EH (cell line): Measurements from ENCODE around the gene TIAM2.
"Not testable (repeated sequence)": the region's sequence is repeated elsewhere in the genome, so short reads cannot be mapped to it uniquely, and the experiment has no call there.

Experiments used
- DNase-seq: peaks from one replicate; pipeline ENCODE4 v3.0.0-alpha.2; 2015; ENCODE audit warnings: low read depth

TIAM2 gene

DNA sequence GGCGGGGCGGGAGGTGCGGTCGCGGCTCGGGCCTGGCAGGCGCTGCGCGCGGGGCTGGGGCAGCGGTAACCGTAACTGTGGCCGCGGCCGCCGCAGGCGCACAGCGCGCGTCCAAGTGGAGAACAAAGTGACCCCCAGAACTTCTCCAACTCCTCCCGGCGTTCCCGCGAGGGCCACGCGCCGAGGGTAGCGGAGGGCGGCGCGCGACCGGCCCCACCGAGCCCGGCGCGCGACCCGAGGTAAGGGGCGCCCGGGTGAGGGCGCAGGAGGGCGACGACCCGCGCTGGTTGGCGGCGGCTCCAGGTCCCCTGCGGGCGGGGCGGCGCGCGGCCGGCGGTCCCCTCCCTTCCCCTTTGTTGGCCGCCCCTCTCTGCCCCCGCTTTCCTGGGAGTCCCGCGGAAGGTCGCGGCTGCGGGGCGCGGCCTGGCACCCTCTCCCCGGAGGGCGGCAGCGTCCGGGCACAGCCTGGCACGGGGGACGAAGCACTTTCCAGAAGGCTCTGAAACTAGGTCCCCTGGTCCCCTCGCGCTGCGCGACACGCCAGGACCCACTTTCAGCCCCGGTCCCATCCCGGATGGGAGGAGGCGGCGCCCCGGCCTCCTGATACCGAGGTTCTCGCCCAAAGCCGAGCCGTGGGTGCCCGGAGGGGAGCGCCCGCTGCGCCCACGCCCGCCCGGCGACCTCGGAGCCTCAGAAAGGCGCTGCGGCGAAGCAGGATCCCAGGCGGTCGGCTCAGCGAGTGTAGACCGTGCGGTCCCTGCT, at the start of gene TIAM2:
TIAM2 (plus strand) TSS at position 62 of the 762 bp plus-strand sequence. CDS start 133,909 bp downstream, outside the sequence.
- DNase-seq = peak; percentile 39

DNA sequence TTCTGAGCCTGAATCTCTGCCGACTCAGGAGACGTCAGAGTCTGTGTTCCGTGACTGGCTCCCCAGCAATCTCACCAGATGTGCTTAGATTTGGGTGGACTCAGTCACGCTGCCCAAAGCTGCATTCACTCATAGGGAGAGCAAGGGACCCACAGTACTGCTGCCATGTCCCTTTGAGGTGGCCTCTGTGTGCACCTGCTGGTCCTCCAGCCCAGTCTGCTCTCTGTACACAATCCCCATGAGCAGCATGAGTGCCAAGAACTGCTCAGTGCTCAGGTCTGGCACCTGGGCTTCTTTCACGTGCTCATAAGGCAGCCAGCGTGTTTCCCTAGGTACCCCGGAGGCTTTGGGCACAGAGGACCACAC, 44.2 kb upstream of the TIAM2 start:
- no peak for DNase-seq

DNA sequence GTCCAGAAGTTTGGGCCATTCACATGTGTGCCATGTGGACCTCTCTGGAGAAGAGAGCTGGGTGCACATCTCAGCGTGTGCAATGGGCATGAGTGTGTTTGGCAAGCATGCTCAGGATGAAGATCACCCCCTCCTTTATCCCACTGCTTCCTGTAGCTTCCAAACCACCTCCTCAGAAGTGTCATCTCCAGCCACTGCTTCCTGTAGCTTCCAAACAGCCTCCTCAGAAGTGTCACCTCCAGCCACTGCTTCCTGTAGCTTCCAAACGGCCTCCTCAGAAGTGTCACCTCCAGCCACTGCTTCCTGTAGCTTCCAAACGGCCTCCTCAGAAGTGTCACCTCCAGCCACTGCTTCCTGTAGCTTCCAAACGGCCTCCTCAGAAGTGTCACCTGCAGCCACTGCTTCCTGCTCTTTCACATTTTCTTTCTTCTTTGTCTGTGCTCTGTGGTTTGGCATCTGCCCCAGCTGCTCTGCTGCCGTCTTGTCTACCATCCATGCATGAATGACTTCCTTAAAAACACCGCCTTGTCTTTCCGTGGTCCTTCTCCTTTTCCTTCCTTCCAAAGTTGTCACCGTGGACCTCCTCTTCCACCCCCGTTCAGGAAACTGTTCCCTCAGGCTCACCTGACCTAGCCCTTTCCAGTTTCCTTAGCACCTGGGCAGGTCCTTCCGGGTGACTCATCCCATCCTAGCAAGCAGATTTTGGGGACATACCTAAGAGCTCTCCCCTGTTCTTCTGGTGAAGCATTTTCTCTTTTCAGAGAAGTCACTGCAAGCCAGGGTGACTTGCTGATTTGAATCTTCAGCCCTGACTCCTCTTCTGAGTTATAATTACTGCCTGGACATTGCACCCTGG, 43.5 kb upstream of the TIAM2 start:
- DNase-seq = no peak

DNA sequence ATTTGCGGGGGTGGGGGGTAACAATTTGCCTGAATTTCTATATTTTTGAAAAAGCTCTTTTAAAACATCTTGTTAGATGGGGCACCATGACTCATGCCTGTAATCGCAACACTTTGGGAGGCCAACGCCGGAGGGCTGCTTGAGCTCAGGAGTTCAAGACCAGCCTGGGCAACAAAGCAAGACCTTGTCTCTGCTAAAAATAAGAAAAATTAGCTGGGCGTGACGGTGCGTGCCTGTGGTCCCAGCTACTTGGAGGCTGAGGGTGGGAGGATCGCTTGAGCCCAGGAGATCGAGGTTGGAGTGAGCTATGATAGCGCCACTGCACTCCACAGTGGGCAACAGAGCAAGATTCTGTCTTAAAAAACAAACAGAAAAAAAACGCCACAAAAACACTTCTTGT, 41.5 kb upstream of the TIAM2 start:
- no peak for DNase-seq

DNA sequence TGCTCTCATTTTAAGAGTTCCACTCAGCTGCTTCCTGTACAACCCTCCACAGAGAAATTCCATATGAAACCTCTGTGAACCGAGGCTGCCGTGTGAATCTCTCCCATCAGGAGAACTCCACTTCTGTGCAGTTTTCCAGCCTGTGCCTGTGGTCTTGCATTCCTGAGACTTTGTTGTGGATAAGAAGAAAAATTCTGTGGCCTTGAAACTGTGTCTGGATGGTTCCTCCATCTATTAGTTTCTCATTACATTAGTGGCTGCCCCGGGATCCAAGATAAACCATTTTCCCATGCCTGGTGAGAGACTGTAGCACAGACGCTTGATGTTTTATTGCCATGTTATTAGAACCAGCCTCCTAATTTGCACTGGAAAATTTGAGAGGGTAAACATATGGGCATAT, 40.8 kb upstream of the TIAM2 start:
- DNase-seq = peak; percentile 48

DNA sequence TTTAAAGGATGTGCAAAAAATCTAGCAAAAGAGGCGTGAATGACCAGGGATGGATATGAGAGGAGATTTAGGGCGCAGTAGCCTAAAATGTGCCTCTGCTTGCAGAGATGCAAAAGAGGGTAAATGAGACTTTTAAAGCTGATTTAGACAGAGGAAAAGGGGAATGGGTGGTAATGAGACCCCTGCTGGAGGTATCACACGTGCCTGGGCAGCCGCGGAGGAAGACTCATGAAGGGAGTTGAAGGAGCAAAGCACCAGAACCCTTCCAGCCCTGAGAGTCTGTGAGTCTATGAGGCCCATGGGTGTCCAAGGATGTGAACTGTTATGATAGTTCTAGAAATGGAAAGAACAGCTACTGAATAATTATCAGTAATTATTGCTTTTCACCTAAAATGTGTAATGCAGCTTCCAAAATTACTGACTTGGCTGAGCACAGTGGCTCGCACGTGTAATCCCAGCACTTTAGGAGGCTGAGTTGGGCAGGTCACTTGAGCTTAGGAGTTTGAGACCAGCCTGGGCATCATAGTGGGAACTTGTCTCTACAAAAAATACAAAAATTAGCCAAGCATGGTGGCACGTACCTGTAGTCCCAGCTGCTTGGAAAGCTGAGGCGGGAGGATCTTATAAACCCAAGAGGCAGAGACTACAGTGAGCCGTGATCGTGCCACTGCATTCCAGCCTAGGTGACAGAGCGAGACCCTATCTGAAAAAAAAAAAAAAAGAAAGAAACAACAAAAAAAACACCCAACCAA, 38.2 kb upstream of the TIAM2 start:
- no peak for DNase-seq

DNA sequence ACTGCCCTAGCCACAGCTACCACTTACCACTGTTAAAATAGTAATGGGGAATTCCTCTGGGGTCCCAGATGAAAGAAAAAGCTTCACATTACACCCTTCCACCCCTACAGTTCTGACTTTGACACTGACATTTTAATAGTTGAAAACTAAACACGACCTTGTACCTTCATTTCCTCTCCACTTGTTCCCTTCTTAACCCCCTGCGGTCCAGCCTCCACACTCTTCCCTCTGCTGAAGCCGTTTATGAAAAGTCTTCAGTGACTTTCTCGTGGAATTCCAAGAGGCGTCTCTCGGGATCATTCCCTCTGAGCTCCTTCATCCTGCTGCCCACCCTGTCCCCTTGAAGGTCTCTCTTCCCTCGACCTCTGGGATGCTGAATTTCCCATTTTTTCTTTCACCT, 36.6 kb upstream of the TIAM2 start:
- DNase-seq = no peak

DNA sequence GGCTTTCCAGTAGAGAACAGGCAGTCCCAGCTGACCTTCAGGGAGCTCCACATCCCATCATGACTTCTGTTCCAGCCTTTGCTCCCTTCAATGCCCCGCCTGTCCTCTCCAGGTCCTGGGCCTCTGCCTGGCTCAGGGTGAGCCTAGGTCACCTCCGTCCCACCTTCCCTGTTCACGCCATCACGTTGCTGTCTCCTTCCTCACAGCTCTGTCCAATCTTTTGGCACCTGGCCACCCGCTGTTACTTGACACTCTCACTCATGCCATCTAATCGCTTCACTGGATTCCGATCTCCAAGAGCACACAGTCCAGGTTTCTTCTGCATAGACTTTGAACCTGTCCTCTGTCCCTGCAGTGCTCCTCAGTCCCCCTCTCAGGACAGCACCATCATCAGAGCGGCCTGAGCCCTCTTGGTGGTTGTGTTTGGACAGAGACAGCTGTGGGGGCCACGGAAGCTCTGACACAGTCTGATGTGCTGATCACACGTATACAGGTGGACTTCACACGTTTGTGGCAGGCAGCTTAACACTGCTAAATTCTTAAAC, 34.7 kb upstream of the TIAM2 start:
- no peak for DNase-seq

DNA sequence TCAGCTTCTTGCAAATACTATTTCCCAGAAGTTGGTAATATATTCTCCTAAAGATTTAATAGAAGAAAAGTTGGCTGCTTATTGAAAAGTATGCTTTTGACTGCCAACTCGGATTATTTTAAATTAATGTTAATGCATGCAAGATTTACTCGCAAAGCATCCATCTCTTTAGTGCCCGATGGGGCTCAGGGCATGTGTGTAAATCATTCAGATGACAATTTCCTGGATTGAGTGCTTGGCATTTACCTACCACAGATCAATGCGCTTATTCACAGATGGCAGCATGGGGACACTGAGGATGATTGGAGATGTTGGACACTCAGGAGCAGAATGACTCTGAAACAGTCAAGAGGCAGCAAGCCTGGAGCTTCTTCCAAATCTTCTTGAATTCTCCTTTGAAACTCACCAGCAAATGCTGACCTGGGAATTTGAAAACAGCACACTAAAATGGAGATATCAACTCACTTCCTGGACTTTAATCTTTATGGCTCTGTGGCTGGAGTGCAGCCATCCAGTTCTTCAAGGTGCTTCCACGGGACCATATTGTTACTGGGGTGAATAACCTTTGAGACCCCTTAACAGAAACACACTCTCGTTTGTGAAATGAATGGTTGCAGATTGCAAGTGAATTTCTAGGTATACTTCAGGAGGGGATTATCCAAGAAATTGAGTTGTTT, 34.1 kb upstream of the TIAM2 start:
- no peak for DNase-seq

DNA sequence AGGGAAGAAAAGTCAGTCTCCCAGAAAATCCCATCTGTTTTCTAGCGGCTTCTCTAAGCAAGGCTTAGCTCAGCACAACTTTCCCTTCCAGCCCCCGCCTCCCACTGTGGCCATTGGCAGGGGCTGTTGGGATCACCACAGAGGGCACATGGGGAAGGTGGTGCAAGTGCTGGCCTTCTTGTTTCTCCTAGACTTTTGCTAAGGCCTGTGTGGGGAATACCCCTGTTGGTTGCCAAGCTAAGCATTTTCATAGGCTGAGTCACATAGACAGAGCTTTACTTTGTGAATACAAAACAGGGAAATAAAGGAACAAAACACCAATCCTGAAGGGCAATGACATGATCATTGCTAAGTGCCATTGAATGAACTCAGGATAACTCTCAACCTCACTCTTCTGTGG, 32.4 kb upstream of the TIAM2 start:
- DNase-seq = peak; percentile 78

DNA sequence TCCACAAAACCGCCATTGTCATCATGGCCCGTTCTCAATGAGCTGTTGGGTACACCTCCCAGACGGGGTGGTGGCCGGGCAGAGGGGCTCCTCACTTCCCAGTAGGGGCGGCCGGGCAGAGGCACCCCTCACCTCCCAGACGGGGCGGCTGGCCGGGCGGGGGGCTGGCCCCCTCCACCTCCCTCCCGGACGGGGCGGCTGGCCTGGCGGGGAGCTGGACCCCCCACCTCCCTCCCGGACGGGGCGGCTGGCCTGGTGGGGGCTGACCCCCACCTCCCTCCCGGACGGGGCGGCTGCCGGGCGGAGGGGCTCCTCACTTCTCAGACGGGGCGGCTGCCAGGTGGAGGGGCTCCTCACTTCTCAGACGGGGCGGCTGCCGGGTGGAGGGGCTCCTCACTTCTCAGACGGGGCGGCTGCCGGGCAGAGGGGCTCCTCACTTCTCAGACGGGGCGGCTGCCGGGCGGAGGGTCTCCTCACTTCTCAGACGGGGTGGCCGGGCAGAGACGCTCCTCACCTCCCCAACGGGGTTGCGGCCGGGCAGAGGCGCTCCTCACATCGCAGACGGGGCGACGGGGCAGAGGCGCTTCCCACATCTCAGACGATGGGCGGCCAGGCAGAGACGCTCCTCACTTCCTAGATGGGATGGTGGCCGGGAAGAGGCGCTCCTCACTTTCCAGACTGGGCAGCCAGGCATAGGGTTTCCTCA, 28.9 kb upstream of the TIAM2 start:
- not testable (repeated sequence) for DNase-seq

DNA sequence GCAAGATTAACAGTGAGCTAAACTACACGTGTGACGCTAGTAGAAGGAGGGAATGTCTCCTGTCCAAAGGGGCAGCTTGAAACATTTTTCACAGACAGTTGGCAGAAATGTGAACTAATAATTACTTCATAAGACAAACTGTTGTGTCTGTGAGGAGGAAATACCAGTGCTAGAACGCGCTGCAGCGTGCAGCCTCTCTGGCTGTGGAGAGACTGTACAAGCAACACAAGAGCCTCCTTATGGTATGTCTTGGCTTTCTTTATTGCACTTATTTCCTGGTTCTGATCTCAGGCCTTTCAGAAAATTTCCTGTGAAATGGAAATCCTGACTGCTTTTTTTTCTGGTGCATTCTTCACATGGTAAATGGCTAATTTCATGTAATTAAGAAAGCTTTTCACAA, 25.3 kb upstream of the TIAM2 start:
- DNase-seq = peak; percentile 14

DNA sequence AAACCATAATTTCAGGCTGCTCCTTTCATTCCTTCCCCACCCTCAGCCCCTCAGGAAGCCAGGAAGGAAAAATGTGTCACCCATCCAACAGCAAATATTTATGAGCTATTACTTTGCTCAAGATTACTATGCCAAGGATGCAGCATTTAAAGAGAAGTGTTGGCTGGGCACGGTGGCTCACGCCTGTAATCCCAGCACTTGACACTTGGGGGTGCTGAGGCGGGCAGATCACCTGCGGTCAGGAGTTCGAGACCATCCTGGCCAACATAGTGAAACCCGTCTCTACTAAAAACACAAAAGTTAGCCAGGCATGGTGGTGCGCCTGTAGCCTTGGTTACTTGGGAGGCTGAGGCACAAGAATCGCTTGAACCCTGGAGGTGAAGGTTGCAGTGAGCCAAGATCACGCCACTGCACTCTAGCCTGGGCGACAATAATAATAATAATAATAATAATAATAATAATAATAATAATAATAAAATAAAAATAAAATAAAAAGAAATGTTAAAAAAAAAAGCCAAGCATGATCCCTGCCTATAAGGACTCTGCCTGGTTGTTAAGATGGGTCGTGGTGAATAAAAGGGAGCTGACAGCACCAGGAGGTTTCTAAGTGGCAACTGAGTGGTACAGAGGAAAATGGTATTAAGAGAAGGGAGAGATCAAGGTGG, 20.5 kb upstream of the TIAM2 start:
- DNase-seq = no peak

DNA sequence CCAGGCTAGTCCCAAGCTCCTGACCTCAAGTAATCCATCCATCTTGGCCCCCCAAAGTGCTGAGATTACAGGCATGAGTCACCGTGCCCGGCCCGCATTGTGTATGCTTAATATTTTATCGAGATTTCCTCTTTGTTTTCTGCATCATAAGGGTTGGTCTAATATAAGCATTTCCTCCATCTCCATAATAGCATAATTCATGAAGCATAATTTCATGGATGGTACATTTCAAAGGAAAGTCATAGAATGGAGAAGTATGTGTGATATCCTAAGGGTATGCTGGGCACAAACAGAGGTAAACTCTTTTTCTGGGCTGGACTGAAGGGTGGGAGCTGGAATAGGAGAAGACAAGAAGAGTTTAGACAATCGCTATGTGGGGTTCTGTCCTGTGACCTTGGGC, 17.5 kb upstream of the TIAM2 start:
- no peak for DNase-seq

DNA sequence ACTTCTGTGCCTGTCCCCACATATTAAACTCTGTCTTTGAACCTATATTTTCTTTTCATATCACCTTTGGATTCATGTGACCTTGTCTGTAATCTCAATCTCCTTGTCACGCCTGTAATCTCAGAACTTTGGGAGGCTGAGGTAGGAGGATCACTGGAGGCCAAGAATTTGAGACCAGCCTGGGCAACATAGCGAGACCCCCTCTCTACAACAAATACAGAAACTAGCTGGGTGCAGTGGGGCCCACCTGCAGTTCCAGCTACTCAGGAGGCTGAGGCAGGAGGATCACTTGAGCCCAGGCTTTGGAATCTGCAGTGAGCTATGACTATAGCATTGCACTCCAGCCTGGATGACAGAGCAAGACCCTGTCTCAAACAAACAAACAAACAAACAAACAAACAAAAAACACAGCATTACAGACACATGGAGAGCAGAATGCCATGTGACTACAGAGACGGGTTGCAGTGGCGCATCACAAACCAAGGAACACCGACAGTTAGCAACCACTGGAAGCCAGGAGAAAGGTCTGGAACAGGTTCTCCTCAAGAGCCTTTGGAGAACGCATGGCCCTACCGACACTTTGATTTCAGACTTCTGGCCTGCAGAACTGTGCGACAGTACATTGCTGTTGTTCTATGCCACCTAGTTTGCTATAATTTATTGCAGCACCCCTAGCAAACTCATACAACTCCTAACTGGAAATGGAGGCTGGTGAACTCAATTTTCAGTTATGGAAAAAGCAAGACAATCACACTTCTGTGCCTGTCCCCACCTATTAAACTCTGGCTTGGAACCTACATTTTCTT, 14.6 kb upstream of the TIAM2 start:
- DNase-seq = no peak

DNA sequence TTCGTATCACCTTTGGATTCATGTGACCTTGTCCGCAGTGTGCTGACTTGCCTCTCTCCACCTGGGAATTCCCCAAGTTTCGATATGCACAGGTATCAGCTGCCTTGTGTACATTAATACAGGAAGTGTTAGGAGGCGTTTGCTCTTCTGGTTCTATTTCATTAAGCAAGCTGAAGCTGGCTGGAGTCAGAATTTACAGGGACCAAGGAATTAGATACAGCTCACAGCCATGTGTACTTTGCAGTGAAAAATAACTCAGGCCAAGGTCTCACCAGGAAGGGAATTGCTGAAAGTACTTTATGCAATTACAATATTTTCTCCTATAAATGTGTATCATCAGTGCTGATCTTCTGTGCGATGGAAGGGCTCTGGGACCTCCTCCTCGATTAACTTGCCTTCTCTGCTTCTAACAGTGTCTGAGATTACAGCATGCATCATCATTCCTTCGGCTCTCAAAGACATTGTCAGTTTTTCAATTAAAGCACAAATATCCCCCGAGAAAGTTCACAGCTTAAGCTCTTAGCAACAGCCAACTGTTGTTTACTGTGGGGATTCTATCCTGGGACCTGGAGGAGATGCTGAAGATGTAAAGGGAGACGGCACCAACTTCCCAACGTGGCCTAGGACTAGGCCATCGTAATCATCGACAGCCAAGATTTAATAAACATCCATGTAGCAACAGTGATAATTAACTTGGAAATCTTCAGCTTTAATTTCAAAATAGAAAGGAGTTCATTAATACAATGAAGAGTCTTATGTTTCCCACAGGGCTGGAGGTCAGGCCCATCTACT, 13.8 kb upstream of the TIAM2 start:
- DNase-seq = no peak

DNA sequence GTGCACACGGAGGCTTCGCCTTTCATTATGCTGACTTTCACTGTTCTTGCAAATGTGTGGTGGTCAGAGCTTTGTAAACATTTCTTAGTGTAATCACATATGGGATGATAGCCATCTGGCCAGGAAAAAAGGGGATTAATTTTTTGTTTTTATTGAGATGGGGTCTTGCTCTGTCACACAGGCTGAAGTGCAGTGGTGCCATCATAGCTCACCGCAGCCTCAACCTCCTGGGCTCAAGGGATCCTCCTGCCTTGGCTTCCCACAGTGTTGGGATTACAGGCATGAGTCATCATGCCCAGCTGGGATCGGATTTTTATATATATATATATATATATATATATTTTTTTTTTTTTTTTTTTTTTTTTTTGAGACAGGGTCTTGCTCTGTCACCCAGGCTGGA, 11.0 kb upstream of the TIAM2 start:
- DNase-seq = peak; percentile 43

DNA sequence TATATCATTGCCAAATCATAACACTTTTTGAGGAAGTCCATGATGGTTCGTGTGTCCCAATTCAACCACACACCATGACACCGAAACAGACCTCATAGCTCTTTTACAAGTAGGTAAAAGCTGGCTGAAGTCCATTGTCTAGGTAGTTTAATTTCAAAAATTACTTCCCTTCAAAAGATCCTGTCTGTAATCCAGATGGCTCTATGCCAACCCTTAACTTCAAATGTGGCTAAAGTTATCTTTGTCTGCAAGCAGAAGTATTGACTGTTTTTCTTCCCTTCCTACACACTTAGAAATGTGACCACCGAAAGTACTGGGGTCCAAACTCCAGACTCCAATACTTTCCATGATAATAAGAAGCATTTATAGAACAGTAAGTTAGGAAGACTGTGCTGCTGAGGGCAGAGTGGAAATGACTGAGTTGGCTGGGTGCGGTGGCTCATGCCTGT, 8.3 kb upstream of the TIAM2 start:
- no peak for DNase-seq

DNA sequence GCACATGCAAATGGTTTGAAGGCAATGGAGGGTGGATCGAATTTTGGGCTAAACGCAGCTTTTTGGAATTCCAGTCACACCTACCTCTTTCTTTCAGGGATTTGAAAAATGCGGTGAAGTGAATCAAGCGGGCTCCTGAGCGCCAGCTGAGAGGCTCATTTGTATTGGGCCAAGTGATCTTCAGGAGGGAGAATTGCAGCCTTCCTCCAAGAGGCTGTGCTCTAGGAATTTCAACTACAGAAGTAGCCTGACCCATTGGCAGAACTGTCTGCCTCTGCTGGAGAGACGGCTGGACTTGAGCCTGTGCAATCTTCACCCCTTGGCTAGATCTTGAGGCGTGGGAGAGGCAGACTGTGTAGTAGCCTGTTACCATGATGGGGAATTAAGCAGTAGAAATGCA, 5.7 kb upstream of the TIAM2 start:
- DNase-seq = no peak
